ENCODE data around the gene KIRREL3.

The KIRREL3 gene

DNA sequence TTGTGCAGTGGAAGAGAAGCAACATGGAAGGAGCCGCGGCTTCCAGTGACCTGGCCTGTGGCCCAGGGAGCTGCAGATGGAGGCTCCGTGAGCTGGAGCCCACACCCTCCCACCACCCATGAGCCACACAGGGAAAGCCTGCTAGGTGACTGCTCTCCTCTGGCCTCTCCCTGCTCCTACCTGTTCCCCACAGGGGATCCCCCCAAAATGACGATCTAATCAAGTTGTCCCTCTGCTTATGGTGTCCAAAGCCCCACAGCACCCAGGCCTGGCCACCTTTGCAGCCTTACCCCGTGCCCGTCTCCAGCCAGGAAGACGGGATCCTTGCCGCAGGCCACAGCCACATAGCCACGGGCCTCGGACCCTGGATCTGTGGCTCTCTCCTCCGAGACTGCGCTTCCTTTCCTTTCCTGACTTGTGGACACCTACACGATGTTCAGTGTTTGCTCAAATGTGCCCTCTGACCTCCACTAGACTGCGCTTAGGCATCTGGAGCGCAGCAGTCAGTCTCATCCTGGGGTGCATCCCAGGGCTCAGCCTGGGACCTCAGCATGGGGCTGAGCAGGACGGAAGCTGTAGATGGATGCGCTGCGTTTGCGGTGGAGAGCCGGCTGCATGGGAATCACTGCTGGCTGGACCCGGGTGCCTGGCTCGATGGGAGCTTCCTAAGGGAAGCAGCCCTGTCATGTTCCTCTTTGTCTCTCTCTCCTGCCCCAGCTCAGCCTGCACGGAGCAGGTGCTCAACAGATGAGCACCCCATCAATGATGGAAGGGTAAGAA lies 511.8 kb downstream of the KIRREL3 start:
- H3K4me3 ChIP-seq (ENCODE audit: low read length): no peak overlapping the region
- TF ChIP-seq, protein P1, sequence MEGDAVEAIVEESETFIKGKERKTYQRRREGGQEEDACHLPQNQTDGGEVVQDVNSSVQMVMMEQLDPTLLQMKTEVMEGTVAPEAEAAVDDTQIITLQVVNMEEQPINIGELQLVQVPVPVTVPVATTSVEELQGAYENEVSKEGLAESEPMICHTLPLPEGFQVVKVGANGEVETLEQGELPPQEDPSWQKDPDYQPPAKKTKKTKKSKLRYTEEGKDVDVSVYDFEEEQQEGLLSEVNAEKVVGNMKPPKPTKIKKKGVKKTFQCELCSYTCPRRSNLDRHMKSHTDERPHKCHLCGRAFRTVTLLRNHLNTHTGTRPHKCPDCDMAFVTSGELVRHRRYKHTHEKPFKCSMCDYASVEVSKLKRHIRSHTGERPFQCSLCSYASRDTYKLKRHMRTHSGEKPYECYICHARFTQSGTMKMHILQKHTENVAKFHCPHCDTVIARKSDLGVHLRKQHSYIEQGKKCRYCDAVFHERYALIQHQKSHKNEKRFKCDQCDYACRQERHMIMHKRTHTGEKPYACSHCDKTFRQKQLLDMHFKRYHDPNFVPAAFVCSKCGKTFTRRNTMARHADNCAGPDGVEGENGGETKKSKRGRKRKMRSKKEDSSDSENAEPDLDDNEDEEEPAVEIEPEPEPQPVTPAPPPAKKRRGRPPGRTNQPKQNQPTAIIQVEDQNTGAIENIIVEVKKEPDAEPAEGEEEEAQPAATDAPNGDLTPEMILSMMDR (conservative IDR thresholded peaks at IDR 0.05; ENCODE audit: low read depth, low read length): no peak
- no peak for DNase-seq (ENCODE audit: low read depth)

DNA sequence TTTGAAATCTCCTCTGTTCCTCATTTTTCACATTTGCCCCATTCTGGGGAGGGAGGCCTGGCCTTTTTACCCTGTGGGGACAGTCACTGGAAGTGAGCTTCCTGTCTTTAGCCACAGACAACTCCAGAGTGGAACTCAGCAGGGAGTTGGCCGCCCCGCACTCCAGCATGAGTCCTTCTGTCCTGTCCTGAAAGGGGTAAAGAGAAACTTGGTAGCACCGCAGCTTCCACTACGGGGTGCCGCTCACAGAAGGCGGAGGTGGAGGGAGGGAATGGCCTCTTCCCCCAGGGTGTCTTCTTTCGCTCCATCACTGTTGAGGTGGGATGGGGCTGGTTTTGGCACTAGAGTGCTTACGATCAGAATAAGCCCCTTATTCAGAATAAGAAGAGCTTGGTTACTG lies 512.9 kb downstream of the KIRREL3 start:
- DNase-seq (ENCODE audit: low read depth): no peak

DNA sequence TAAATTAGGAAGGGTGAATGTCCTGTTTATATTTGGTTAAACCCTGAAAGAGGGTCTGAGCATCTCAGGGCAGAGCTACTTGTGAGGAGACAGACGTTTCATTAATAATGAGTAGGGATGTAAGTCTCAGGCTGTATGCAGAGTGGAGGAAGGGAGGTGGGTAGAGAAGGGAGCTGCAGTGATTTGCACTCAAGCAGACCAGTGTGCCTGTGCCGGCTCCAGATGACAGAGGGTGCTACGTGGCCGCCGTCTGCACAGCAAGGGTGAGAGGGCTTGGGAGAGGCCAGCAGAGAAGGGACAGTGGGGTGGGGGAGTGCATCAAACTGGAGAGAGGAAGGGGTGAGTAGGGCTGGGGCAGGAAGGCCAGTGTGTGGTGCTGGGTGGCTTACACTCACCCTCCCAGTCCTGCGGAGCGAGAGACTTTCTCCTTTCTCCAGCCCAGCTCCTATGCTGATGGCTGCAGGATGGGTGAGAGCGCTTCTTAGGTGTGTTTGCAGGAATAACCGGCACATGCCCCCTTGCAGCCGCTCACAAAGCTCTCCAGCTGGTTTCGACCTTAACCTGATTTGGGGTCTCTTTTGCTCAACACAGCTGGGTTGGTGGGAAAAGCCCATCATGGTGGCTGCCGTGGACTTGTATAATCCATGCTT lies 514.5 kb downstream of the KIRREL3 start:
- TF ChIP-seq, protein P1 (conservative IDR thresholded peaks at IDR 0.05; ENCODE audit: low read depth, low read length): no peak
- no peak for DNase-seq (ENCODE audit: low read depth)
- H3K4me3 ChIP-seq (ENCODE audit: low read length): no peak overlapping the region

More for the DNA sequence above, 512.9 kb downstream of the KIRREL3 start:
- TF ChIP-seq, protein P1 (conservative IDR thresholded peaks at IDR 0.05; ENCODE audit: low read depth, low read length): no peak
- no peak overlapping the region for H3K4me3 ChIP-seq (ENCODE audit: low read length)

DNA sequence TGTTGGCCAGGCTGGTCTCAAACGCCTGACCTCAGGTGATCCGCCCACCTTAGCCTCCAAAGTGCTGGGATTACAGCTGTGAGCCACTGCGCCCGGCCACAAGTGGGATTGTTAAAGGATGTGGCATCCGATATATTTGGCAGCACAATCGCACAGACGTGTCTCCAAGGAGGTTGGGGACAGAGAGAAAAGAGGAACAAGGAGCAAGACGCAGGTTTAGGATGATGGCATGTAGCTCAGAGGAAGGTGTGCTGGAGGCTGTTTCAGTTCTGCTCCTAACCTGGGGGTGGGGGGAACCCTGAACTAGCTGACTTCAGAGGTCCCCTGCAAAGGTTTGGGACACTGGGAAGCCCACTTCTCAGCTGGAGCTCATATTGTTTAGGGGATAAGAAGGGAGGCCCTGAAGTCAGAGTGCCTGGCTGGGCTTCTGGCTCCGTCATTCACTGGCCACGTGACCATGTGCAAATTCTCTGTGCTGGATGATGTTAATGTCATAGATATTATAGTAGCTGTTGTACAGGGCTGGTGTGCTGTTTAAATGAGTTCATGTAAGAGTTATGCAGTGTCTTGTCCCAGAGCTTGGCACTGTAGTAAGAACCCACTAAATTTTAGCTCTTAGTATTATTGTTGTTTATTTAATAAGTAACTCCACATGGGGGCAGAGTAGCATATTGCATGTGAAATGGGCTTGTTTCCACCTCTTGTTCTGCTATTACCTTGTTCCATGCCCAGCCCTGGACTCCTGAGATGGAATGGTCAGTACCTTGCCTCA lies 515.4 kb downstream of the KIRREL3 start:
- H3K4me3 ChIP-seq (ENCODE audit: low read length): no peak overlapping the region
- TF ChIP-seq, protein P1 (conservative IDR thresholded peaks at IDR 0.05; ENCODE audit: low read depth, low read length): peak; percentile 30
- no peak for DNase-seq (ENCODE audit: low read depth)

DNA sequence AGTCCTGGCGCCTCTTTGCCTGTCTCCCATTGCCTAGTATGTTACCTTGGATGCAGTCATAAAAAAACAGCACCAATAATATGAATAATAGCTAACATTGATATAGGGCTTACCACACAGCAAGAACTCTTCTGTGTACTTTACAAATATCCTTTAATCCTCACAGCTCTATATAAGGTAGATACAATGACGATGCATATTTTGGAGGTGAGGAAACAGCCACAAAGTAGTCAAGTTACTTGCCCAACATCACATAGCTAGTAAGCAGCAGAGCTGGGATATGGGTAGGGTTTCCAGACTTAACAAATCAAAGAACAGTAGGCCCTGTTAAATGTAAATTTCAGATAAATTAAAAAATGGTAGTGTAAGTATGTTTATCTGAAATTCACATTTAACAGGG lies 516.3 kb downstream of the KIRREL3 start:
- H3K4me3 ChIP-seq (ENCODE audit: low read length): no peak overlapping the region
- DNase-seq (ENCODE audit: low read depth): no peak
- TF ChIP-seq, protein P1 (conservative IDR thresholded peaks at IDR 0.05; ENCODE audit: low read depth, low read length): no peak

DNA sequence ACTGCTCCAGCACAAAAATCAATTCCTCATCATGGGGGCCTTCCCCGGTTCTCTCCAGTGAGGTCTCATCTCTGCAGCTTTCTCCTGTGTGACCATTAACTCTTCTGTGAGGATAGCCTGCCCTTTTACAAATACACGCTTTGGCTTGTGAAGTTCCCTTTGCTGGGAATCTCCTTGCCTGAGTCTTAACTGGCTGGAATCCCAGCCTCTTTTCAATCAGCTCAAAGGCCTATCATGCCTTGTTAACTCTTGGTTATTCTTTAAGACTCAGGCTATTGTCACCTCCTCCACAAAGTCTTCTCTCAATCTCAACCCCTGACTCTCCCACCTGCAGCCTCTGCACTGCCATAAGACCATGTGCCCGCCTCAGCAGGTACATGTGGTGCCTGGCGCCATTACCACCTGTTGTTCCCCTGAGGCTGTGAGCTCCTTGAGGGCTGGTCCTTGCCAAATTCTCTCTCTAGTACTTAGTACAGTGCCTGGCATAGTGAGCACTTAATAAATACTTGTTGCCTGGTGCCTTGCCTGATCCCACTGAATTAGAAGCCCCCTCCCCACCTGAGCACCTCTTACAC lies 516.9 kb downstream of the KIRREL3 start:
- no peak overlapping the region for H3K4me3 ChIP-seq (ENCODE audit: low read length)
- DNase-seq (ENCODE audit: low read depth): no peak
- TF ChIP-seq, protein P1 (conservative IDR thresholded peaks at IDR 0.05; ENCODE audit: low read depth, low read length): no peak
